Naive B cell (primary cell): ENCODE measurements around the gene CD2AP. TPM values are rescaled to one million over a fixed set of nuclear protein-coding genes. Genes with fewer than 3 reads are reported as not detected.
A peak's percentile ranks its signal among the peaks of the same experiment; 100 is the strongest.
"Not testable (repeated sequence)": the region's sequence is repeated elsewhere in the genome, so short reads cannot be mapped to it uniquely, and the experiment has no call there.

Source experiments
- ATAC-seq, 2 donors: fragments of 150-1000 bp; cut with Tn5 transposase; 2 replicates each; pipeline ENCODE4 v1.10.0; 2021; ENCODE audit warnings: low read depth in 2 of 2, mild to moderate bottlenecking in 2 of 2, moderate library complexity in 2 of 2
- DNase-seq: peaks from one replicate; pipeline ENCODE4 v3.0.0; 2022
- H3K27ac Mint-ChIP-seq, 6 donors: one replicate each; pipeline ENCODE4 v1.8.0; 2020 to 2022; ENCODE audit warnings: mild to moderate bottlenecking in 6 of 6, mixed read lengths in 6 of 6, moderate library complexity in 5 of 6, inconsistent platforms in 2 of 6
- H3K27me3 Mint-ChIP-seq, 3 donors: one replicate each; pipeline ENCODE4 v1.8.0; 2021 to 2022; ENCODE audit warnings: mixed read lengths in 3 of 3, mild to moderate bottlenecking in 1 of 3
- H3K36me3 Mint-ChIP-seq, 2 donors: one replicate each; pipeline ENCODE4 v1.8.0; 2020 to 2022; ENCODE audit warnings: mixed read lengths in 2 of 2, inconsistent platforms in 1 of 2, mild to moderate bottlenecking in 1 of 2
- H3K4me1 Mint-ChIP-seq, 3 donors: one replicate each; pipeline ENCODE4 v1.8.0; 2020 to 2022; ENCODE audit warnings: mixed read lengths in 3 of 3, inconsistent platforms in 1 of 3, mild to moderate bottlenecking in 1 of 3, moderate library complexity in 1 of 3
- H3K4me3 Mint-ChIP-seq, 8 donors: one replicate each; pipeline ENCODE4 v1.8.0; 2020 to 2022; ENCODE audit warnings: mild to moderate bottlenecking in 8 of 8, mixed read lengths in 8 of 8, moderate library complexity in 8 of 8, inconsistent platforms in 2 of 8
- H3K9me3 Mint-ChIP-seq, 7 donors: one replicate each; pipeline ENCODE4 v1.8.0; 2020 to 2022; ENCODE audit warnings: mixed read lengths in 7 of 7, mild to moderate bottlenecking in 5 of 7, inconsistent platforms in 2 of 7, moderate library complexity in 1 of 7
- polyA plus RNA-seq, 6 donors: library from polyadenylated mRNA; unstranded; fragments of 300-500 nt; fragmentation: Illumina TruSeq; gene quantifications; one replicate each; pipeline ENCODE4 v1.2.3, GENCODE V29; 2021; ENCODE audit warnings: low read depth in 6 of 6

Gene CD2AP
- polyA plus RNA-seq, 6 donors from 2014 or later: 5.6 to 11.7 (median 9.0) TPM

DNA sequence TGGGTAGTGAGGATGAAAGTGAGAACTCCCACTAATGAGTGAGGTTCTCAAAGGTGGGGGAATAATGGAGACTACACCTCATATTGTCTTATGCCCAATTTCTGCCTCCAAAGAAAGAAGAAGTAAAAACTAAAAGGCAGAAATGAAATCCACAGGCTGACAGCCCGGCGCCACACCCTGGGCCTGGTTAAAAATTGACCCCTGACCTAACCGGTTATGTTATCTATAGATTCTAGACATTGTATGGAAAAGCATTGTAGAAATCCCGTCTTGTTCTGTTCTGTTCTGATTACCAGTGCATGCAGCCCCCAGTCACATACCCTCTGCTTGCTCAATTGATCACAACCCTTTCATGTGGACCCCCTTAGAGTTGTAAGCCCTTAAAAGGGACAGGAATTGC lies 170.0 kb downstream of the CD2AP start:
- not testable (repeated sequence) for H3K4me1 Mint-ChIP-seq, H3K36me3 Mint-ChIP-seq, H3K4me3 Mint-ChIP-seq, H3K9me3 Mint-ChIP-seq, H3K27me3 Mint-ChIP-seq, H3K27ac Mint-ChIP-seq, ATAC-seq, DNase-seq

DNA sequence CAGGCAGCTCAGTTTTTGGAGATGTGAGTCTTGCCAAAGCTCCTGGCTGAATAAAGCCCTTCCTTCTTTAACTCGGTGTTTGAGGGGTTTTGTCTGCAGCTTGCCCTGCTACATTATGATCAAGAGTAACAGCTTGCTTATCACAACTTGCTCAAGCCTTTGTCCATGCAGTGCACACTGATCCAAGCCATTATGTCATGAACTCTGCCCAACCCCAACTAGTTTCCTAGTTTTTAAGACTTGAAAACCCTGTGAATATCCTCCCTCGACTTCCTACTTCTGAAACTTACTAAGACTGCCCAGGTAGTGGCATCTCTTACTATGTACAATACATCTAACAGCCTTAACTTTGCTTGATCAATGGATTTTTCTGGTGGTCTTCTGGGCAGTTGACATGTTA lies 170.4 kb downstream of the CD2AP start:
- H3K9me3 Mint-ChIP-seq: no peaks in the 10 kb centered on the region
- H3K4me1 Mint-ChIP-seq: no peaks in the 10 kb centered on the region
- no peaks in the 10 kb centered on the region for H3K36me3 Mint-ChIP-seq
- no peak for ATAC-seq
- H3K27ac Mint-ChIP-seq: no peak overlapping the region
- peaks cover 0 to 5% (median 5%) of the 10 kb centered on the region in 3 donors for H3K27me3 Mint-ChIP-seq
- H3K4me3 Mint-ChIP-seq: no peak overlapping the region
- DNase-seq: no peak

DNA sequence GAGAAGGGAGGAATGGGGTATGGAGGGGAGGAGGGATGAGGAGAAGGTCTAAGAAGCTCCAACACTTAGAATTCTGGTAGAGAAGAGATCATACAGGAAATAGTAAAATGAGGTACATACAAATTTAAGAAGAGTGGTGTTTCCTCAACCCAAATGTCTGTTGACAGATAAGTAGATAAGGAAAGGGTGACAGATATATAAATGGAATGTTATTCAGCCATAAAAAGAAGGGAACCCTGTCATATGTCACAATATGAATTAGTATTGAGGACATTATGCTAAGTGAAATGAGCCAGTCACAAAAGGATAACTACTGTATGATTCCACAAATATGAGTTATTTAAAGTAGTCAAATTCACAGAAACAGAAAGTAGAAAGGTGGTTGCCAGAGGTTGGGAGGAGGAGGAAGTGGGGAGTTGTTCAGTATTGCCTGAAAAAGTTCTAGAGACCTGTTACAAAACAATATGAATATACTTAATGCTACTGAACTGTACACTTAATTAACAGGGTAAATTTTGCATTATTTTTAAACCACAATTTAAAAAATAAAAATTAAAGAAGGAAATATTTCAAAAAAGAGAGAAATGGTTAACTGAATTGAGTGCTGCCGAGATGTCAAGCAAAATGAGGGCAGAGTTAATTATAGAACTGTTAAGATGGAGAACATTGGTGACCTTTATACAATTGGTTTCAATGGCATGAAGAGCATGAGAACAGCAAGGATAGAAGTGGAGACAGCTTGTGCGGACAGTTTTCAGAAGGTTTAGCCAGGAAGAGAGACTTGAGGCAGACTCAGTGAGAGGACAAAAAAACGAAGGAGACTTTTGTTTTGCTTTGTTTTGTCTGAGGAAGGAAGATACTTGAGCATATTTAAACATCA lies 173.2 kb downstream of the CD2AP start:
- no peaks in the 10 kb centered on the region for H3K4me1 Mint-ChIP-seq
- peaks cover 0 to 5% (median 0%) of the 10 kb centered on the region in 3 donors for H3K27me3 Mint-ChIP-seq
- DNase-seq (no peak), ATAC-seq (no peak)
- H3K4me3 Mint-ChIP-seq: no peak overlapping the region
- no peak overlapping the region for H3K27ac Mint-ChIP-seq
- H3K36me3 Mint-ChIP-seq: no peaks in the 10 kb centered on the region
- no peaks in the 10 kb centered on the region for H3K9me3 Mint-ChIP-seq

DNA sequence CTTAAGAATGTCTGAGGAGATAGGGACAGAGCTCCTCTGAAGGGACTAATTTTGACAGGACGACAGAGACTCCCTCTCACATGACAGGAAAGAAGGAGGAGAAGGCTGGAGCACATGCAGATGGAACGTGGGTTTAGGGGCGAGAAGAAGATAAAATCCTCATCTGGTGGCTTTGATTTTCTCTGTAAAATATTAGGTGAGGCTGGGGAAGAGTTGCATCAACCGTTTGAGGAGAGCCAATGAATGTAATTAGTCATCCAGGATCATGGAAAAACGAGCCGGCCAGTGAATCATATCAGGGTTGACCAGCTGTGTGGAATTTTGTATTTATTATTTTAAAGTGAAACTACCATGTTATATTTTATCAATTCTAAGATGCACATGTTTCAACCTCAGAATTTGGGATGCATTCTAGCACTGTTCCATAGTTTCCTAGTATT lies 173.9 kb downstream of the CD2AP start:
- Mint-ChIP-seq H3K27ac (no peak overlapping the region), H3K36me3 (no peaks in the 10 kb centered on the region), H3K9me3 (no peaks in the 10 kb centered on the region), H3K4me3 (no peak overlapping the region), H3K27me3 (peaks cover 0 to 5% (median 0%) of the 10 kb centered on the region in 3 donors), H3K4me1 (no peaks in the 10 kb centered on the region)
- no peak for DNase-seq
- ATAC-seq: no peak

DNA sequence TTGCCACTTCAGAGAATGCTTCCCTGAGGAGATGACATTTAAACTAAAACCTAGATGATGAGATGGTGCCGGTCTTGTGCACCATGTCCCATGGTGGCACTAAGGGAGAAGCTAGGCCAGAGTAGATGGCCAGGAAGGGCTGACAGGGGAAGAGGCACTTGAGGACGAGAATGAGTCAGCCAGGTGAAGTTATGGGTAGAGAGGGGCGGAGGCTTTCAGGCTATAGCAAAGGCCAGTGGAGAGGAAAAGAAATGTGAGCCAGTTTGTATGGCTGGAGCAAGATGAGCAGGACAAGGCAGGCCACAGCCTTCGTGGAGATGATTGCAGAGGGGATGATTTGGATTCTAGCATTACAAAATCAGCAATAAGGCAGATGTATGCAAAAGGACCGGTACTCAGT lies 176.1 kb downstream of the CD2AP start:
- no peak for ATAC-seq
- Mint-ChIP-seq H3K4me1 (no peaks in the 10 kb centered on the region), H3K27ac (peak overlapping the region in 2 of 6 donors; percentile 17 to 46), H3K9me3 (no peaks in the 10 kb centered on the region), H3K27me3 (no peaks in the 10 kb centered on the region), H3K4me3 (no peak overlapping the region), H3K36me3 (no peaks in the 10 kb centered on the region)
- no peak for DNase-seq

DNA sequence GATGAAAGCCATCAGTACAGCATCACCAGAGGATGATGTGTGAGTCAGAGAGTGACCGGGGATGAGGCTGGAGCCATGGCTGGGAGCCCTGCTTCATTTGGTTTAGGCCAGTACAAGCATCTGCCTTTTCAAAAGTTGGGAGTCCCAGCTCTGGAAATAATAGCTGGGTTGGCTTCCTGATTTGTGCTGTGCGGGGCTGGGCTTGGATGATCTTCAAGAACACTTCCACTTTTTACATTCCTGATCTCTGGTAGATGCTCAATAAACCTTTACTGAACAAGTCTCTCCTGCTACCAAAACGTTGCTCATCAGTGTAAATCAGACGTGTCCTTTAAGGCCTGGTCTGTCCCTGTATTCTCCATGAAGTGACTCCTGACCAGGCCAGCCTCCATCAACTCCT lies 176.7 kb downstream of the CD2AP start:
- ATAC-seq (no peak), DNase-seq (no peak)
- Mint-ChIP-seq H3K27ac (no peak overlapping the region), H3K9me3 (no peaks in the 10 kb centered on the region), H3K4me3 (no peak overlapping the region), H3K4me1 (no peaks in the 10 kb centered on the region), H3K36me3 (no peaks in the 10 kb centered on the region), H3K27me3 (no peaks in the 10 kb centered on the region)

DNA sequence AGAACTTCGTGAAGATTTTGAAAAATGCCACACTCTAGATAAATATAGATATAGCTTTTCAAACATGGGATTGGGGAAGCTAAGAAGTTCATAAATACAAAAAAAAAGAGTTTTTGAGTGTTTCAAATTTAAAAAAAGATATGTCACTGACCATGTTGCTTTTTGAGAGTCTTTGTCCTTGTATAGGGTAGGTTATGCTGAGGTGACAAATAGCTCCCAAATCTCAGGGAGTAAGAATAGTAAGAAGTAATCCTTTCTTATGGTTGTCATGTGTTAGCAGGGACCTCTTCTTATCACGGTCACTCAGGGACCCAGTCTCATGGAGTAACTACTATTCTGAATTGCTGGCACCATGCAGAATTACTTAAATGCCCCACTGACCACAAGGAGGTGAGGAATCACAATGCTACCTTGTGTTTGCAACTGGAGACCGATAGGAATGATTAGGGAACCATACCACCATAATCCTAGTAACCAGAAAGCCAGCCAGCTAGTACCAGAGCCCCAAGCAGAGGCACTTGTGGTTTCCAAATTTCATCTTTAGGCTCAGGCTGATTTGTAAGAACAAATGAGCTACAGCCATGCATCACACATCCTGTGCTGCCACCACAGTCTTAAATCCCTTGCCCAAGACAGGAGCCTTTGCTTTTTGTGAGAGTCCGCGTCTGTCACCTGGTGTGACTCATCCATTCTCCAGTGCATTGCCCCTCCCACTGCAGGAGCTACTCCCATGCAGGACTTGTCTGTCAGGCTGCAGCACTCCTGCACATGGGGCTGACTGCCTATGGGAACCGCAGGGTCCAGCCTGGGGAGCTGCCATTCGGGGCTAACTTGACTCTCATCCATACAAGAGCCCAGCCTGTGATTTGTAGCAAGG lies 178.4 kb downstream of the CD2AP start:
- Mint-ChIP-seq H3K27me3 (peaks cover 0 to 7% (median 4%) of the 10 kb centered on the region in 3 donors), H3K9me3 (peaks cover 0 to 2% (median 0%) of the 10 kb centered on the region in 7 donors), H3K4me1 (no peaks in the 10 kb centered on the region), H3K36me3 (no peaks in the 10 kb centered on the region), H3K27ac (no peak overlapping the region), H3K4me3 (no peak overlapping the region)
- DNase-seq (no peak), ATAC-seq (no peak)

DNA sequence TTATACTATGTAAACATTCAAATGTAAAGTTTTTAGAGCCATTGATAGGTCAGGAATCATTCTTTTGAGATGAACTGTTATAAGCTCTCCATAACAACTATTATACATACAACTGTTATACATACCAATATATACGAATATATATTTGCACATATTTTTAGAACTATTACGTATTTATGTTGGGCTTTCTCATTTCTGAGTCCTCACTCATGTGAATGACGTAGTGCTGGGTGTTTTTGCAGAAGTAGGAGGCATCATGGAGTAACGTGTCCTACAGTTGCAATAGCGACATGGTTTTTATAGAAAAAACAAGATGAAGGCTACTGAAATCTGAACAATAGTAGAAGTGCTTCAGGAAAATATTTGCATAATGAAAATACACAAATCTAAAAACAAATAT lies 184.4 kb downstream of the CD2AP start:
- Mint-ChIP-seq H3K27me3 (peaks cover 6 to 23% (median 20%) of the 10 kb centered on the region in 3 donors), H3K4me3 (no peak overlapping the region), H3K4me1 (no peaks in the 10 kb centered on the region), H3K27ac (no peak overlapping the region), H3K36me3 (no peaks in the 10 kb centered on the region), H3K9me3 (peaks cover 0 to 3% (median 0%) of the 10 kb centered on the region in 7 donors)
- no peak for ATAC-seq
- DNase-seq: no peak

DNA sequence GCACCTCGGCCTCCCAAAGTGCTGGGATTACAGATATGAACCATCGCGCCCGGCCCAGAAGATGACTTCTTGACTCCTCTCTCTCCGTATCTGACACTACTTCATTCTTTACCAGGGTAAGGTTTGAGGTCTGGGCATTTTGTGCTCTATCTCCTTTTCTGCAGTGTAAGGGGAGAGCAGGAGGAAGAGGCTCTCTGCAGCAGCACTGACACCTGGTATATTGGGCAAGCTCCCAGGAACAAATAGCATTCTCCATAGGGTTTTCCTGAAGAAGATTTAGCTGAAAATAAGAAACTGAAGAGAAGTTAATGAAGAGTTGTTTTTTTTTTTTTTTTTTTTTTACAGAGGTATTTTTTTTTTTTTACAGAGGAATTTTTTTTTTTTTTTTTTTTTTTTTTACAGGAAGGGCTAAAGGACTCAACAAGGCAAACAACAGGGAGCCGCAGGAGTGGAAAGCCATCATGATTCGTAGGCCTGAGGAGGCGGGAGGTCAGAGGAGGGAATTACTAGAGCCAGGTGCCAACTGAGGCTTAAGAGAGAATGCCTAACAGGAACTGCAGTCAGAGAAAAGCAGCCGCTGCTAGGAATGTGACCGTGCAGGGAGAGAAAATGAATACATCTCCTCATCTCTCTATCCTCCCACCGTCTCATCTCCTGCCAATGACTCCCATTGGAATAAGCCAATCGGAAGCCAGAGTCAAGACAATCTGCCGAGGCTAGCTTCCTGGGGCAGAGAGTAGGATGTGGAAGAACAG lies 186.1 kb downstream of the CD2AP start:
- no peak for DNase-seq
- H3K4me3 Mint-ChIP-seq: no peak overlapping the region
- H3K27ac Mint-ChIP-seq: no peak overlapping the region
- no peaks in the 10 kb centered on the region for H3K4me1 Mint-ChIP-seq
- H3K36me3 Mint-ChIP-seq: no peaks in the 10 kb centered on the region
- H3K9me3 Mint-ChIP-seq: peaks cover 0 to 3% (median 0%) of the 10 kb centered on the region in 7 donors
- no peak for ATAC-seq
- H3K27me3 Mint-ChIP-seq: peaks cover 9 to 31% (median 21%) of the 10 kb centered on the region in 3 donors

DNA sequence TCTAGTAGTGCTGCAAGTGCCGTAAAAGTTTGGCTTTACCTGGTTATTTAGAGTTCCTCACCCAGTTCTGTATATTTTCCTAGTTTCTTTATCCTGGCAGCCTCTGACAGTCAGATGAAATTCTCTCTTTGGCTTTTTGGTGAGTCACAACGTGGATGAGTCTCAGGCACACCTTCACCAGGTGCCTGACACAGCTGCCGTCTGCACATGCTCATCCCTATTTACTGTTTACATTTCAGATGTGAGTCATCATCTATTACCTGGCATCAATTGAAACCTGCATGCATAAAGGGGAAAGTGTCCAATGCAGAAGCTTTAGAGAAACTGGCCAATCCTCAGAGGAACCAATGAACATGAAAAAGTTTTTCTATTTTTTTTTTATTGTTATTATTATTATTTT lies 187.5 kb downstream of the CD2AP start:
- Mint-ChIP-seq H3K27ac (no peak overlapping the region), H3K4me3 (no peak overlapping the region), H3K36me3 (no peaks in the 10 kb centered on the region), H3K9me3 (peaks cover 0 to 3% (median 0%) of the 10 kb centered on the region in 7 donors), H3K4me1 (no peaks in the 10 kb centered on the region), H3K27me3 (peaks cover 16 to 42% (median 33%) of the 10 kb centered on the region in 3 donors)
- no peak for DNase-seq
- no peak for ATAC-seq

DNA sequence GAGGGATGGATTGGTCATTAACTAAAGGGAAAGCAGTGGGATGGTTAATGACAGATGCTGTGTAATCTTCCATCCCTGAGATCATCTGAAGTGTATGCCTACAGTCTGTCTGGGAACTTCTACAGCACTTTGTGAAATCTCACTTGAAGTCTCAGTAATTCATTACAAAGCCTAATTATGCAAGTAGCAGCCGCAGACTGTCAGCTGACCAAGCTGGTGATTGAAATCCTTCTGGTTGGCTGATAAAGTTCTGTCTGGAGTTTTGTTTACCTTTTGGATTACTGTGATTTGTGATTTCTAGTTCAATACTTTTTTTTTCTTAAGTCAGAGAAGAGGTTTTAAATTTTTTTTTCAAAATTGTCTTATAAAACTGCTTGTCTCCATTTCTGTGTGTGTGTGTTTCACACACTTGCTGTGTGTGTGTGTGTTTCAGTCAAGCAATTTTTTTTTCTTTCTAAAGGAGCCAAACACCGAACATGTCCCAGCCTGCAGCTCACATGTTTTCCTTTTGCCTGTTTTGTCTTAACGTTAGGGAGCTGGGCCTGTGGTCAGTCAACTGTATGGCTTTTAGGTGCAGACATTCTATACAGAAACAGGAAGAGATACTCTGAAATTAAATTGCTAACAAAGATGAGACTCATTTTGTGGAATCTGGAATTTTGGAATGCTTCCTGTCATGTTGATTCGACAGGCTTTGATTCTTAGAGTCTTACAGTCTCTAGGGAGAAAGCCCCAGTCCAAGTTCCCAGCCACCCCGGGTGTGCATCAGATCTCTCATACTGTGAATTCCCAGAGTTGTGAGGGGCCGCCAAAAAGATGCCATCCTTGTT lies 192.3 kb downstream of the CD2AP start:
- Mint-ChIP-seq H3K27ac (no peak overlapping the region), H3K4me3 (no peak overlapping the region), H3K9me3 (peaks cover 0 to 2% (median 0%) of the 10 kb centered on the region in 7 donors), H3K4me1 (no peaks in the 10 kb centered on the region), H3K27me3 (peaks cover 26 to 46% (median 32%) of the 10 kb centered on the region in 3 donors), H3K36me3 (no peaks in the 10 kb centered on the region)
- DNase-seq (no peak), ATAC-seq (no peak)

DNA sequence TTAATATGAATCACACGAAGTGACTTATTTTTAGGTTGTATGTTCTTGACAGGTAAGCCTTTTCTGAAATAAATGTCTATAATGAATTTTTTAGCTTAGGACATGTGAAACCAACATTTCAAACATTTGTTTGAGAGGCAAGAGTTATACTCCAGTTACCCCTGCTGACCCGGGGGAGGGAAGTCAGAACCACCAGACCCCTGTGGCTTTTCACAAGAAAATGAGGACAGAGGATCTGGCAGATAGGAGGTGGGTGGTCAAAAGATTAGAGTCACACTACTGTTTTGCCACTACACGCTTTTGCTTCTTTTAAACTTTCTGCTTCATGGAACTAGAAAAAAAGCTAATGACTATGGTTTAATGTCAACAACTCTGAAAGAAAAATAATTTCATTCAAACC lies 193.3 kb downstream of the CD2AP start:
- Mint-ChIP-seq H3K4me1 (no peaks in the 10 kb centered on the region), H3K27me3 (peaks cover 31 to 44% (median 31%) of the 10 kb centered on the region in 3 donors), H3K4me3 (no peak overlapping the region), H3K9me3 (peaks cover 0 to 2% (median 0%) of the 10 kb centered on the region in 7 donors), H3K27ac (no peak overlapping the region), H3K36me3 (no peaks in the 10 kb centered on the region)
- no peak for ATAC-seq
- DNase-seq: no peak
